ENCODE measurements around the gene WBP2NL.
"Not testable (repeated sequence)": the region's sequence is repeated elsewhere in the genome, so short reads cannot be mapped to it uniquely, and the experiment has no call there.

Gene WBP2NL

DNA sequence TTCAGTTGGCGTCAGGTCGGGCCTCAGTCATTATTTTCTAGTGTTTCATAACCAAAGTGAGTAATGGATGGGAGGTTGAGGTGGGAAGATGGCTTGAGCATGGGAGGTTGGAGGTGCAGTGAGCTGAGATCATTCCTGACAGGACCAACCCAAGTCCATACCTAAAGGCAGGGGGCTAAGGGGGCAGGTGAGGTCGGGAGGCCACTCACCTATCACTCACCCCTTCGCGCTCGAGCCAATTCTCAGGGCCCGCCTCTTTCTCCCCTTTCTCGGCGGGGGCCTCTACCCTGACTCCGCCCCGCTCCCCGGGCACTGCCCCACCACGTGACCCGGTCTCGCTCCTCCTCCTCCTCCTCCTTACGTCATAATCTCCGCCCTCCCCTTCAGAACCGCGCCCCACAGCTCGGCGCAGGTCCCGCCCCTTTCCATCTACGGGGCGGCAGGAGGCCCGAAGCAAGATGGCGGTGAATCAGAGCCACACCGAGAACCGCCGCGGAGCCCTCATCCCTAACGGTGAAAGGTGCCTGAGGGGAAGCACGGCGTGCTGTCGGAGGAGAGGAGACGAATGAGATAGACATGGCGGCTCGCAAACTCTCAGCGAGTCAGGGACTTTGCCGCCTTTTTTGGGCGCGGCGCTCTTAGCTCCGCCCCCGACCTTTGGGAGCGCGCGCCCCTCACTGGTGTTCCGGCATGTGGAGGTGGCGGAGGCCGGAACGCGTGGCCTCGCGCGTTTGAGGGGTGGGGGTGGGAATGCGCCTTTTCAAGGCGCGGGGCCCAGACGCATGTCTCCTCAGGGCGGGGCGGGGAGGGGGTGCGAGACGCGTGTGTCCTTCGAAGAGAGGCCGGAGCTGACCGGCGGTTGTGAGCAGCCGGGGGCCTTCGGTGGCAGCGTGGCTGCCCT is at the start of gene WBP2NL:
TSS of gene WBP2NL (plus strand) at position 428 of the 901 bp plus-strand sequence. CDS start at position 459, 31 bp downstream.
- peaks cover 18% of the 10 kb centered on the region for H3K4me1 Mint-ChIP-seq

GRCh38 chr22:41948928-41949296 is 49.7 kb upstream of the WBP2NL start:
- DNase-seq (ENCODE audit: low spot score in 2 of 2); H3K27me3 Mint-ChIP-seq; H3K27ac Mint-ChIP-seq (ENCODE audit: low read depth); H3K9me3 Mint-ChIP-seq; H3K4me3 Mint-ChIP-seq; H3K36me3 Mint-ChIP-seq (ENCODE audit: insufficient read depth); H3K4me1 Mint-ChIP-seq; ATAC-seq (replicated peaks; ENCODE audit: extremely low read depth, poor library complexity, severe bottlenecking): not testable (repeated sequence)

More for the DNA sequence above, at the start of gene WBP2NL:
- Mint-ChIP-seq H3K4me3 (peak within 1 kb of the TSS; percentile 87), H3K36me3 (ENCODE audit: insufficient read depth) (peaks cover 6% of the 10 kb centered on the region), H3K9me3 (peaks cover 5% of the 10 kb centered on the region), H3K27ac (ENCODE audit: low read depth) (peak within 1 kb of the TSS; percentile 93), H3K27me3 (no peaks in the 10 kb centered on the region)
- ATAC-seq (replicated peaks; ENCODE audit: extremely low read depth, poor library complexity, severe bottlenecking), result peak; percentile 91
- peak; percentile 82 to 93 for DNase-seq (ENCODE audit: low spot score in 2 of 2)

- H3K4me1 Mint-ChIP-seq, result peaks cover 10% of the 10 kb centered on the region
- DNase-seq (ENCODE audit: low spot score in 2 of 2) (no peak), ATAC-seq (replicated peaks; ENCODE audit: extremely low read depth, poor library complexity, severe bottlenecking) (no peak)
- H3K9me3 Mint-ChIP-seq, result no peaks in the 10 kb centered on the region
- no peak overlapping the region for H3K27ac Mint-ChIP-seq (ENCODE audit: low read depth)
- H3K27me3 Mint-ChIP-seq, result no peaks in the 10 kb centered on the region
- H3K4me3 Mint-ChIP-seq, result no peak overlapping the region
- peaks cover 1% of the 10 kb centered on the region for H3K36me3 Mint-ChIP-seq (ENCODE audit: insufficient read depth)
Measured at GRCh38 chr22:41949297-41949965, 49.2 kb upstream of the WBP2NL start.

DNA sequence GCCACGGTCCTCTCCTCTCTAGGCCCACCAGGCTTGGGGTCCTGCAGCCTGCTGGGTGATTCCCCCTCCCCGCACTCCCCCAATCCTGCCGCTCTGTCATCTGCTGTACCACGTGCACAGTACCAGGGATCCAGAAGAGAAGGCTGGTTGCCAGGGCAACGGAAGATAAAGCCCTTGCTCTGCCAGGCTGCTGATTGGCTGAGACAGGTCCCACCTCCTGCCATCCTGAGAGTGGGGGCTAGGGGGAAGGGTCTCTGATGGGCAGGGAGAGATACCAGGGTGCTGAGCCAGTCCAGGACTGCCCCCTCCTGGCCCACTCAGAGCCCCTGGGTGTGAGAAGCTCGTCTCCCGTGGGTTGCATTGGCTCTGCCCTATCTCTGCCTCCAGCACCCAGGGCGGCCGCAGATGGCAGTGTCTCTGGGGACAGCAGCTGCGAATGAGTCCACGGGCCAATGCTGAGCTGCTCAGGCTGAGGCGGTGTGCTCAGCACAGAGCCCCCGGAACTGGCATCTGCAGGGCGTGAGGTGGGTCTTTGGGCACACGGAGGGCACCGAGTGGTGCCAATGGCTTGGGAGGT is 46.6 kb upstream of the WBP2NL start, which contains the start of gene SMIM45:
TSS of gene SMIM45 (plus strand) at position 253 of the 577 bp plus-strand sequence.
- Mint-ChIP-seq H3K27ac (ENCODE audit: low read depth) (no peak within 1 kb of the TSS), H3K27me3 (no peaks in the 10 kb centered on the region), H3K36me3 (ENCODE audit: insufficient read depth) (peaks cover 1% of the 10 kb centered on the region), H3K4me3 (no peak within 1 kb of the TSS), H3K4me1 (no peaks in the 10 kb centered on the region), H3K9me3 (no peaks in the 10 kb centered on the region)
- no peak for DNase-seq (ENCODE audit: low spot score in 2 of 2)
- ATAC-seq (replicated peaks; ENCODE audit: extremely low read depth, poor library complexity, severe bottlenecking), result no peak

DNA sequence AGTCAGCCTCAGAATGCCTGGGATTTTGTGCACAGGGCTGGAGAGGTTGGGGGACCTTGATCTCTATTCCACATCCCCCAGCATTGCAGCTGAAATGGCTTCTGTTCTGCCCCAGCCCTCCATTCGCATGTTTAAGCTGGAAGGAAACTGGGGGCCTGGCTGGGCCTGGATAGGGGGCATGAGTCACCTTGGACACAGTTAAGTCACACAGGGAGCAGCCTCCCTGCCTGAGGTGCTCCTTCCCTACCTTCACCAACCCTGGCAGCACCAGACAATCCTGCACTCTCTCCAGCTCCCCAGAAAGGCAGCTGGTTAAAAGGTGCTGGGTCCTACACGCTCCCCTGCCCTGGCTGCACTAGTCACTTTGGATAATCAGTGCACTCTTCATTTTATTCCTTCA is 45.9 kb upstream of the WBP2NL start:
- H3K4me3 Mint-ChIP-seq, result no peak overlapping the region
- peaks cover 1% of the 10 kb centered on the region for H3K36me3 Mint-ChIP-seq (ENCODE audit: insufficient read depth)
- H3K9me3 Mint-ChIP-seq, result no peaks in the 10 kb centered on the region
- H3K27ac Mint-ChIP-seq (ENCODE audit: low read depth), result no peak overlapping the region
- H3K27me3 Mint-ChIP-seq, result no peaks in the 10 kb centered on the region
- DNase-seq (ENCODE audit: low spot score in 2 of 2) (no peak), ATAC-seq (replicated peaks; ENCODE audit: extremely low read depth, poor library complexity, severe bottlenecking) (no peak)
- H3K4me1 Mint-ChIP-seq, result peaks cover 5% of the 10 kb centered on the region

DNA sequence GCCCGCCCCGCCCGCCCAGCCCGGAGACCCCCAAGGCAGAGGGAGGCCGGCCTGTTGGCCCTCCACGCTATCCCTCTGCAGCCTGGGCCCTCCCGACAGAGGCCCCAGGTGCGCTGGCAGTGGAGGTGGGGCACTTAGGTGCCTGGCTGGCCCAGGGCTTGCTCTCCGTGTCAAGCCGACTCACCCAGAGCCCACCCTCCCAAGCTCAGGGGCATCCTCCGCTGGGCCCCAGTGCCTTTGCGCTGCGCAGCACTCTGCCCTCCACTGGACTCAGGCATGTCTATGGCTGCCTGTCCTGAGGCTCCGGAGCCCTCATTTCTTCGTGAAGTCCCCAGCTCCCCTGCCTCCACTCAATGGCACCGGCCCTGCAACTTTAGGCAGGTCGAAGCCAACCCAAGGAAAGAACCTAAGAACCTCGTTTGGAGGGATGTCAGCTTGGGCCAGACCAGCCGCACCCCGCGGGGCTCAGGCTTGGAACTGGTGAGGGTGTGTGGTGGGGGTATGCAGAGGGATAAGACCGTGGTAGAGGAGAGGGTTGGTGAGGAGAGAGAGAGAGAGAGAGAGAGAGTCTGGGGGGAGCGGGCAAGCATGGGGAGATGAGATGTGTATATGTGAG is 40.5 kb upstream of the WBP2NL start:
- ATAC-seq (replicated peaks; ENCODE audit: extremely low read depth, poor library complexity, severe bottlenecking) (peak; percentile 39), DNase-seq (ENCODE audit: low spot score in 2 of 2) (no peak)
- H3K27ac Mint-ChIP-seq (ENCODE audit: low read depth), result peak overlapping the region; percentile 76
- H3K27me3 Mint-ChIP-seq, result no peaks in the 10 kb centered on the region
- peak overlapping the region; percentile 47 for H3K4me3 Mint-ChIP-seq
- peaks cover 5% of the 10 kb centered on the region for H3K4me1 Mint-ChIP-seq
- H3K9me3 Mint-ChIP-seq, result no peaks in the 10 kb centered on the region
- H3K36me3 Mint-ChIP-seq (ENCODE audit: insufficient read depth), result no peaks in the 10 kb centered on the region

DNA sequence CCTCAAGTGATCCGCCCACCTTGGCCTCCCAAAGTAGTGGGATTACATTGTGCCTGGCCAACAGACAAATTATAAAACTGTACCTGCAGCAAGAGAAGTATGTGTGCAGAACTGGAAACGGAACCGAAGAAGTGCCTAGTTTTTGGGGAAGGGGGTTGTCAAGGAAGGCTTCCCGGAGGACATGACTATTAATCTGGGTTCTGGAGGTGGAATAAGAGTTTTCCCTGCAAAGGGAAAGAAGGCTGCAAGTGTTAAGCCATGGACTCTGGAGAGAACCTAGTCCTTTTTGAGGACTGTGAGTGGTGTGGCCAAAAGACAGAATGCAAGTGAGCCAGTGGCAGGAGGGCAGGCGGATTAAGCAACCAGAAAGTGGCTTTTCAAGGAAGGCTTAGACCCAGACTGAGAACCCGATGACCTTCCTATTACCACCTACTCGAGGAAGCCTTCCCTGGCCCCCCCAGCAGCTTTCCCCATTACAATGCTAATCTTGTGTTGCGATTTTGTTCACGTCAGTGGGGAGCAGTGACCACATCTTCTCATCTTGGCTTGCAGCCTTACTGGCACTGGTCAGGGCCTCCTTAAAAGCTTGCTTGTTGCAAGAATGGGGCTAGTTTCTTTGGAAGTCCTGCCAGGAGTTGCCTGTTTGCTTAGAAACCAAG is 35.0 kb upstream of the WBP2NL start:
- Mint-ChIP-seq H3K4me1 (no peaks in the 10 kb centered on the region), H3K27me3 (no peaks in the 10 kb centered on the region), H3K4me3 (no peak overlapping the region), H3K27ac (ENCODE audit: low read depth) (no peak overlapping the region), H3K9me3 (no peaks in the 10 kb centered on the region), H3K36me3 (ENCODE audit: insufficient read depth) (no peaks in the 10 kb centered on the region)
- ATAC-seq (replicated peaks; ENCODE audit: extremely low read depth, poor library complexity, severe bottlenecking) (no peak), DNase-seq (ENCODE audit: low spot score in 2 of 2) (no peak)

DNA sequence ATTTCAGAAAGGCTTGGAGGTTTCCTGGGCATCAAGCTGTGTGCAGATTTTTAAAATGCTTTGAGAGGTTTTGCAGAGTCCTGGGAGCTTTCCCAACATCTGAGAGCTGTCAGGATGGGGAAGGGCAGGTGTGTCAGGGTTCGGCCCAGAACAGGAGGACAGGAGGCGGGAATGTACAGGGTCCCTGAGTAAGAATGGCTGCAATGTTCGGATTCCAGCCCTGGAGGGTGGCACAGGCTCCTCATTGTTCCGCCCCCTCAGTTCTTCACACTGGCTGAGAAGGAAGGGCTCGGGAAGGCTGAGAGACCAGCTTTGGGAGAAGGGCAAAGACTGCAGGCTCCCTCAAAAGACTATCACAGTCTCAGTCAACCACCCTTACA is 34.5 kb upstream of the WBP2NL start:
- DNase-seq (ENCODE audit: low spot score in 2 of 2) (no peak), ATAC-seq (replicated peaks; ENCODE audit: extremely low read depth, poor library complexity, severe bottlenecking) (no peak)
- no peaks in the 10 kb centered on the region for H3K27me3 Mint-ChIP-seq
- H3K36me3 Mint-ChIP-seq (ENCODE audit: insufficient read depth), result no peaks in the 10 kb centered on the region
- H3K4me1 Mint-ChIP-seq, result no peaks in the 10 kb centered on the region
- no peak overlapping the region for H3K27ac Mint-ChIP-seq (ENCODE audit: low read depth)
- H3K4me3 Mint-ChIP-seq, result no peak overlapping the region
- H3K9me3 Mint-ChIP-seq, result no peaks in the 10 kb centered on the region

GRCh38 chr22:41966225-41966606 is 32.4 kb upstream of the WBP2NL start:
- Mint-ChIP-seq H3K4me3 (no peak overlapping the region), H3K27me3 (peaks cover 8% of the 10 kb centered on the region)
- no peak for DNase-seq (ENCODE audit: low spot score in 2 of 2)

DNA sequence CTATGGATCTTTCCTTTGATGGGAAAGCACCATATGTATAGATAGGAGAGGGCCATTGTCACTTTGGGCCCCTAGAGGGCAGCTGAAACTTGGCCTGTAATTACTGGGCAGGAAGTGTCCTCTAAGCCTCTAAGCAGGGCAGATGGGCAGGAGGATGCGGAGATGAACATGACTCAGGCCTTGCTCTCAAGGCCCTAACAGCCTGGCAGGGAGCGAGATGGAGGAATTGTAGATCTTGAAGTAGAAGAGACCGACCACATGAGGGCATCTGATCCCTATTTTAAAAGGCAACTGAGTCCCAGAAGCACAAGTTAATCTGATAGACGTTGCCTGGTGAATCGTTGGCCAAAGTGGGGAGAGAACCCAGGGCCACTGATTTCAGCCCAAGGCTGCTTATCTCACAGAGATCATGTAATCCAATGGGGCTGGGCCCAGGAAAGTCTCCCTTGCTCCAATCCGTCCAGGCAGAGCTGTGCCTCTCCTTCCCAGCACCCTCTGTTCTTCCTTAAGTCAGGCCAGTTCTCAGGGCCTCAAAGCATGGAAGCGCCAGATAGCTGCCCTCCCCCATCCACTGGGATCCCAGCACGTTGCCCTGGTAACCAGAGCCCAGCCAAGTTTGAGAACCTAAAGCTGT is 31.9 kb upstream of the WBP2NL start:
- DNase-seq (ENCODE audit: low spot score in 2 of 2), result no peak
- no peak overlapping the region for H3K27ac Mint-ChIP-seq (ENCODE audit: low read depth)

More at GRCh38 chr22:41966225-41966606, 32.4 kb upstream of the WBP2NL start:
- no peaks in the 10 kb centered on the region for H3K9me3 Mint-ChIP-seq
- no peak overlapping the region for H3K27ac Mint-ChIP-seq (ENCODE audit: low read depth)
- H3K36me3 Mint-ChIP-seq (ENCODE audit: insufficient read depth), result no peaks in the 10 kb centered on the region
- ATAC-seq (replicated peaks; ENCODE audit: extremely low read depth, poor library complexity, severe bottlenecking), result no peak
- no peaks in the 10 kb centered on the region for H3K4me1 Mint-ChIP-seq

GRCh38 chr22:41968601-41969000 is 30.0 kb upstream of the WBP2NL start:
- ATAC-seq (replicated peaks; ENCODE audit: extremely low read depth, poor library complexity, severe bottlenecking) (no peak), DNase-seq (ENCODE audit: low spot score in 2 of 2) (no peak)
- no peaks in the 10 kb centered on the region for H3K9me3 Mint-ChIP-seq
- H3K27me3 Mint-ChIP-seq, result peaks cover 30% of the 10 kb centered on the region
- H3K36me3 Mint-ChIP-seq (ENCODE audit: insufficient read depth), result no peaks in the 10 kb centered on the region
- no peaks in the 10 kb centered on the region for H3K4me1 Mint-ChIP-seq
- H3K4me3 Mint-ChIP-seq, result no peak overlapping the region
- no peak overlapping the region for H3K27ac Mint-ChIP-seq (ENCODE audit: low read depth)

More for the DNA sequence above, 31.9 kb upstream of the WBP2NL start:
- ATAC-seq (replicated peaks; ENCODE audit: extremely low read depth, poor library complexity, severe bottlenecking), result no peak
- Mint-ChIP-seq H3K4me1 (no peaks in the 10 kb centered on the region), H3K36me3 (ENCODE audit: insufficient read depth) (no peaks in the 10 kb centered on the region), H3K9me3 (no peaks in the 10 kb centered on the region), H3K27me3 (peaks cover 13% of the 10 kb centered on the region), H3K4me3 (no peak overlapping the region)
